Skeletal muscle tissue (tissue), 4 donors: Measurements from ENCODE around the gene MEGF8. TPM values are rescaled to one million over a fixed set of nuclear protein-coding genes. Genes with fewer than 3 reads are reported as not detected.
A peak's percentile ranks its signal among the peaks of the same experiment; 100 is the strongest.

Experiments
- H3K27ac ChIP-seq: one replicate; pipeline ENCODE4 v1.7.0; 2013; ENCODE audit warnings: mild to moderate bottlenecking, low read depth, low read length, inconsistent platforms
- H3K27me3 ChIP-seq, 3 donors: one replicate each; pipeline ENCODE4 v1.7.0; 2013; ENCODE audit warnings: low read length in 3 of 3; ENCODE audit not compliant: control insufficient read depth in 3 of 3, insufficient read depth in 3 of 3
- H3K36me3 ChIP-seq, 3 donors: one replicate each; pipeline ENCODE4 v1.7.0; 2013; ENCODE audit warnings: low read length in 3 of 3; ENCODE audit not compliant: control insufficient read depth in 3 of 3, insufficient read depth in 3 of 3
- H3K4me1 ChIP-seq, 3 donors: one replicate each; pipeline ENCODE4 v1.7.0; 2013; ENCODE audit warnings: low read length in 3 of 3, mild to moderate bottlenecking in 3 of 3; ENCODE audit not compliant: control insufficient read depth in 3 of 3, insufficient read depth in 3 of 3
- H3K4me3 ChIP-seq, 3 donors: one replicate each; pipeline ENCODE4 v1.7.0; 2013; ENCODE audit warnings: low read length in 3 of 3
- H3K9ac ChIP-seq, 3 donors: one replicate each; pipeline ENCODE4 v1.7.0; 2013; ENCODE audit warnings: low read length in 3 of 3, mild to moderate bottlenecking in 3 of 3, moderate library complexity in 2 of 3, low read depth in 1 of 3
- H3K9me3 ChIP-seq, 3 donors: one replicate each; pipeline ENCODE4 v1.7.0; 2013; ENCODE audit warnings: low read length in 3 of 3; ENCODE audit not compliant: control insufficient read depth in 3 of 3
- total RNA-seq: library from RNA; depleted of rRNA; stranded (reverse); fragments of >200 nt; gene quantifications from one replicate; pipeline ENCODE4 v1.2.3, GENCODE V29; 2014
- donor health status: Osteomylitis.

MEGF8 gene
- 17.2 TPM for total RNA-seq

- H3K27ac ChIP-seq, result peak within 1 kb of the TSS; percentile 79
- H3K36me3 ChIP-seq, result no peaks in the 10 kb centered on the region
- peak within 1 kb of the TSS; percentile 94 to 95 (median 95) for H3K9ac ChIP-seq
- H3K9me3 ChIP-seq, result no peaks in the 10 kb centered on the region
- peaks cover 17 to 25% (median 19%) of the 10 kb centered on the region in 3 donors for H3K27me3 ChIP-seq
- H3K4me1 ChIP-seq, result peaks cover 22 to 33% (median 30%) of the 10 kb centered on the region in 3 donors
- H3K4me3 ChIP-seq, result peak within 1 kb of the TSS; percentile 79 to 93 (median 90)
Observed at GRCh38 chr19:42325308-42325895, at the start of gene MEGF8. Gene MEGF8, plus strand, starts transcription at chr19:42325635. Its CDS starts 609 bp downstream, at chr19:42326244.

GRCh38 chr19:42276284-42276683 is 49.2 kb upstream of the MEGF8 start:
- no peak overlapping the region for H3K27ac ChIP-seq

GRCh38 chr19:42276821-42277220 is 48.6 kb upstream of the MEGF8 start:
- Histone ChIP-seq H3K36me3 (peaks cover 24 to 33% (median 24%) of the 10 kb centered on the region in 3 donors), H3K27ac (peak overlapping the region; percentile 92), H3K27me3 (no peaks in the 10 kb centered on the region), H3K4me1 (peaks cover 51 to 75% (median 75%) of the 10 kb centered on the region in 3 donors), H3K9ac (peak overlapping the region in 2 of 3 donors; percentile 8 to 85), H3K9me3 (no peaks in the 10 kb centered on the region), H3K4me3 (no peak overlapping the region)

More at GRCh38 chr19:42276284-42276683, 49.2 kb upstream of the MEGF8 start:
- H3K4me3 ChIP-seq, result no peak overlapping the region
- H3K36me3 ChIP-seq, result peaks cover 24 to 38% (median 24%) of the 10 kb centered on the region in 3 donors
- peak overlapping the region in 1 of 3 donors; percentile 2 for H3K9ac ChIP-seq
- no peaks in the 10 kb centered on the region for H3K9me3 ChIP-seq
- no peaks in the 10 kb centered on the region for H3K27me3 ChIP-seq
- peaks cover 49 to 75% (median 75%) of the 10 kb centered on the region in 3 donors for H3K4me1 ChIP-seq

- peak overlapping the region; percentile 38 to 49 (median 42) for H3K4me3 ChIP-seq
- H3K27ac ChIP-seq, result peak overlapping the region; percentile 92
- peaks cover 61 to 76% (median 75%) of the 10 kb centered on the region in 3 donors for H3K4me1 ChIP-seq
- H3K9ac ChIP-seq, result peak overlapping the region; percentile 66 to 85 (median 74)
- no peaks in the 10 kb centered on the region for H3K27me3 ChIP-seq
- H3K36me3 ChIP-seq, result peaks cover 19 to 24% (median 20%) of the 10 kb centered on the region in 3 donors
- H3K9me3 ChIP-seq, result no peaks in the 10 kb centered on the region
Observed at GRCh38 chr19:42277821-42278451, 47.5 kb upstream of the MEGF8 start.

GRCh38 chr19:42278452-42279154 is 46.8 kb upstream of the MEGF8 start:
- H3K4me3 ChIP-seq, result peak overlapping the region; percentile 38 to 49 (median 42)
- no peaks in the 10 kb centered on the region for H3K9me3 ChIP-seq
- H3K36me3 ChIP-seq, result peaks cover 14 to 17% (median 17%) of the 10 kb centered on the region in 3 donors
- peaks cover 66 to 83% (median 79%) of the 10 kb centered on the region in 3 donors for H3K4me1 ChIP-seq
- H3K27ac ChIP-seq, result peak overlapping the region; percentile 92
- peak overlapping the region; percentile 44 to 85 (median 72) for H3K9ac ChIP-seq
- no peaks in the 10 kb centered on the region for H3K27me3 ChIP-seq

- Histone ChIP-seq H3K4me3 (peak overlapping the region; percentile 82 to 88 (median 86)), H3K9ac (peak overlapping the region in 2 of 3 donors; percentile 72 to 85), H3K9me3 (no peaks in the 10 kb centered on the region), H3K27me3 (no peaks in the 10 kb centered on the region), H3K4me1 (peaks cover 66 to 82% (median 75%) of the 10 kb centered on the region in 3 donors), H3K27ac (peak overlapping the region; percentile 92), H3K36me3 (peaks cover 8 to 10% (median 10%) of the 10 kb centered on the region in 3 donors)
Observed at GRCh38 chr19:42279155-42279901, 46.1 kb upstream of the MEGF8 start.

GRCh38 chr19:42279902-42280814 is 45.3 kb upstream of the MEGF8 start:
- Histone ChIP-seq H3K4me3 (peak overlapping the region; percentile 82 to 88 (median 86)), H3K4me1 (peaks cover 64 to 80% (median 73%) of the 10 kb centered on the region in 3 donors), H3K36me3 (peaks cover 2 to 5% (median 2%) of the 10 kb centered on the region in 3 donors), H3K27me3 (no peaks in the 10 kb centered on the region), H3K9me3 (no peaks in the 10 kb centered on the region), H3K9ac (peak overlapping the region; percentile 66 to 85 (median 72)), H3K27ac (peak overlapping the region; percentile 92)

- H3K9ac ChIP-seq, result peak overlapping the region in 2 of 3 donors; percentile 72 to 85
- no peaks in the 10 kb centered on the region for H3K27me3 ChIP-seq
- peak overlapping the region in 2 of 3 donors; percentile 86 to 88 for H3K4me3 ChIP-seq
- H3K27ac ChIP-seq, result peak overlapping the region; percentile 92
- H3K36me3 ChIP-seq, result peaks cover 0 to 3% (median 0%) of the 10 kb centered on the region in 3 donors
- peaks cover 68 to 82% (median 75%) of the 10 kb centered on the region in 3 donors for H3K4me1 ChIP-seq
- H3K9me3 ChIP-seq, result no peaks in the 10 kb centered on the region
Observed at GRCh38 chr19:42280815-42281145, 44.7 kb upstream of the MEGF8 start.
